NOMO-1 treated with DMSO at 0.1 percent for 48 hours (cell line): ENCODE data around the gene LYRM7.
"Not testable (repeated sequence)": the region's sequence is repeated elsewhere in the genome, so short reads cannot be mapped to it uniquely, and the experiment has no call there.

Experiments
- DNase-seq: peaks from one replicate; lab custom pipeline; 2025; ENCODE audit not compliant: unreplicated experiment; lab: John Stamatoyannopoulos, UW

LYRM7 gene

DNA sequence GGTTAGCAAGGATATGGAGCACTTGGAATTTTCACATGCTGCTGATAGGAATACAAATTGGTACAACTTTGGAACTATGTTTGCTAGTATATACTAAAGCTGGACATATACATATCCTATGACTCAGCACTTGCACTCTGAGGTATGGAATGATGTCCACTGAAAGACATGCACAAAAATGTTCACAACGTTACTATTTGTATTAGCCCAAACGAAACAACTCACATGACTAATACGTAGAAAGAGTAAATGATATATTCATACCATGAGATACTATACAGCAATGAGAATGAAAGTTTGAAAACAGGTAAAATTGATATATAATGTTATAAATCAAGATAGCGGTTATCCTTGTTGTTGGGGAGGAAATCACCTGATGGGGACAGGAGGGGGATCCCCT is 47.6 kb downstream of the LYRM7 start:
- no peak for DNase-seq

DNA sequence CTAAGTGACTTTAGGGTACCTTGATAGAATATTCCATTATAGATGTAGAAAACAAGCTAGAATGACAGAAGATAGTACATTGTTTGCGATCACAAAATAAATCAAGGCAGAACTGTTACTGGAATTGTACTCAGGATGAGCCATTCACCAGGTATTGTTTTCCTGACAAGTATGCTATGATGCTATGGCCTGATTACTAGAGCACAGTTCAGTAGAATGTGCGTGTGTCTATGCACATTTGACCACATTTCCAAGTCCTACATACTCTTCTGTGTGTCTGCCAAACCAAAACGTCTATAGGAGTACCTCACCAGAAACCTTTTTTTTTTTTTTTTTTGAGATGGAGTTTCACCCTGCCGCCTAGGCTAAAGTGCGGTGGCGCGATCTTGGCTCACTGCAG is 49.8 kb downstream of the LYRM7 start:
- DNase-seq: no peak

DNA sequence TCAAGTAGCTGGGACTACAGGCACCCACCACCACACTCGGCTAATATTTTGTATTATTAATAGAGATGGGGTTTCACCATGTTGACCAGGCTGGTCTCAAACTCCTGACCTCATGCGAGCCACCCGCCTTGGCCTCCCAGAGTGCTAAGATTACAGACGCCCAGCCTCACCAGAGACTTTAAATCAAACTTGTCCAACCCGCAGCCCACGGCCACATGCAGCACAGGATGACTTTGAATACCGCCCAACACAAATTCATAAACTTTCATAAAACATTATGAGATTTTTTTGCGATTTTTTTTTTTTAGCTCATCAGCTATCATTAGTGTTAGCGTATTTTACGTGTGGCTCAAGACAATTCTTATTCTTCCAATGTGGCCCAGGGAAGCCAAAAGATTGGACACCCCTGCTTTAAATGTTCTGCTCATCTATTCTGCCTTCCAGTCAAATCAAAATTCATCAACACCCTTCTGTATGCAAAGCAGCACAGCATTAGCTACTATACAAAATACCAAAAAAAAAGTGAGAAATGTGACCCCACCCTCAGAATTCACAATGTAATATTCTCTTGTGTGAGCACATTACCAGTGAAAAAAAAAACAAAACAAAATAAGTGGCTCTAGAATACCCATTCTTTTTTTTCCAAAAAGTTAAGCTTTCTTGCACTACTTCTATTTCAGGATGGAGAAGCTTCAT is 50.4 kb downstream of the LYRM7 start:
- no peak for DNase-seq

DNA sequence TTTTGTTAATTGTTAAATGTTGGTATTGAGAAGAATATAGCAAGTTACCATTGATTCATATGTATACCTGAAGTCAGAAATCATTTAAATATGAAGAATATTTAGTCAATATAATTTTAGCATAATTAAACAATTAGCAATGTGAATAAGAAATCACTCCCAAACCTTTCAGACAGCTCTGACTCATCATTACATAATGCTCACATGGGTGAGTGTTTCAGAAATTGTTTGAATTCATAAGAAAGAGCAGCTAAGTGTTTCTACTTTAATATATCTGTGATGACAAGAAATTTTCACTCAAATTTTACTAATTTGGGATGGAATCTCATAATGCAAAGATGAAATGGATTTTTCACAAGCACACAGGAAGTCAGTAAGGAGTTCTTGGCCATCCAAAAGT is 51.1 kb downstream of the LYRM7 start:
- DNase-seq: peak; percentile 44

DNA sequence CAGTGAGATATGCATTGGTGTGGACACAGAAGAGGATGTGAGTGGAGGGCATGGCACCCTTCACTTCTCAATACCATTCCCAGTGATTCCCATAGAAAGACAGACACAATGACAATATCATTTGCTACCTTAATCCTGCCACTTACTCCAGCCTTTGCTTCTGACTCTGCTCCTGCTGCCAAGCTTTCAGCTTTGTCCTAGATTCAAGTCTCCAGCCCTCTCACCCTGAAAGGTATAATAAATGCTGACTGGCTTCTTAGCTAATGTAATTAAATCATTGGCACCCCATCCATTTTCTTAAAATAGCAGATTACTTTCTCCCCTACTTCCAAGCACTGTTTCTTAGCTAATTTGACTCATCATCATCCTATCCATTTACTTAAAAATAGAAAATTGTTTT is 52.0 kb downstream of the LYRM7 start:
- DNase-seq: no peak

DNA sequence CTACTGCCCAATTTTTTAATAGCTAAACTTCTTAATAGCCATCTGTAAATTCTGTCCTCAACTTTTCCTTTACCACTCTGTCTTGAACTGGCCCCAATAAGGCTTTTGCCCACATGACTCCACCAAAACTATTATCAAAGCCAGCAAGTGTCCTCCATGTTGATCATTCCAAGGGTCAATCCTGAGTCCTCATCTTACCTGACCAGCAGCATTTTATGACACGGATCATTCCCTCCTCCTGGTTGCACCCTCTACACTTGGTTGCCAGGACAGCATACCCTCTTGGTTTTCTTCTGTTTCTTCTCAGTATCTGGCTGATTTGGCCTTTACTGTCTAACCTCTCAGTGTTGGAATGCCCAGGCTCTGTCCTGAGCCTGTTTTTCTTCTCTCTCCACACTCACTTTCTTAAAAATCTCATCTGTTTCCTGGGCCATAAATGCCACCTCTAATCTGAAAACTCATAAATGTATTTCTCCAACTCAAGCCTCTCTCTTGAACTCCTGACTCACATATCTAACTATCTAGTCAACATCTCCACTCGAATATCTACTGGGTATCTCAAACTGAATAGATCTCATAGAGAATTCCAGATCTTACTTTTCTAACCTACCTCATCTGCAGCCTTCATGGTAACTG is 53.1 kb downstream of the LYRM7 start:
- no peak for DNase-seq

DNA sequence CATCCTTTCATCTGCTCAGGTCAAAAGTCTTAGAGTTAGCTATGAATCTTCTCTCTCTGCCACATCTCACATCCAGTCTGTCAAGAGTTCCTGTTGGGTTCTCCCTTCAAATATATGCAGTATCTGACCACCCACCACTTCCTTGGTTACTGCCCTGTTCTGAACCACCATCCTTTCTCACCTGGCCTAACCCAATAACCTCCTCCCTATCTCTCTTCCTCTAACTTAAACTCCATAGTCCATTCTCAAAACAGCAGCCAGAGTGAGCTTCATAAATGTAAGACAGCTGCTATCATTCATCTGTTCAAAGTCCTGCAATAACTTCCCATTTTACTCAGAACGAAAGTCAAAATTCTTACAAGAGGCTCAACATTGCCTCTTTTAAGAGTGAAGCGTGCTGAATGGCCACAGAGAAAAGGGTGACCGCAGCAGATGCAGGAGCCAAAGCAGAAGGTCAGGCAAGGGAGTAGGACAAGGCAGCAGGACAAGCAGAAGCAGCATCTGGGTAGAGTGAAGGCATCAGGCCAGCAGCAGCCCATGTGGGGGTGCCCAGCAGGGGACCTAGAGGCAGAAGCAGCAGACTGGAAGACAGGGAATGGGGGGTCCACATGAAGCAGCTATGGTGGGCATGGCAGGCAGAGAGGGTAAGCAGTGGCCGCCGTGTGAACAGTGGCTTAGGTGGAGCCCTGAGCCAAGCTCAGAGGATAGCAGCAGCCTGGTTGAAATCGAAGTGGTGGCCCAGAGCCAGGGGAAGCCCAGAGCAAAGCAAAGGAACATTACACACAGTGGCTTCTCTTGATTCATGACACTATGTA is 53.9 kb downstream of the LYRM7 start:
- DNase-seq: peak; percentile 97

DNA sequence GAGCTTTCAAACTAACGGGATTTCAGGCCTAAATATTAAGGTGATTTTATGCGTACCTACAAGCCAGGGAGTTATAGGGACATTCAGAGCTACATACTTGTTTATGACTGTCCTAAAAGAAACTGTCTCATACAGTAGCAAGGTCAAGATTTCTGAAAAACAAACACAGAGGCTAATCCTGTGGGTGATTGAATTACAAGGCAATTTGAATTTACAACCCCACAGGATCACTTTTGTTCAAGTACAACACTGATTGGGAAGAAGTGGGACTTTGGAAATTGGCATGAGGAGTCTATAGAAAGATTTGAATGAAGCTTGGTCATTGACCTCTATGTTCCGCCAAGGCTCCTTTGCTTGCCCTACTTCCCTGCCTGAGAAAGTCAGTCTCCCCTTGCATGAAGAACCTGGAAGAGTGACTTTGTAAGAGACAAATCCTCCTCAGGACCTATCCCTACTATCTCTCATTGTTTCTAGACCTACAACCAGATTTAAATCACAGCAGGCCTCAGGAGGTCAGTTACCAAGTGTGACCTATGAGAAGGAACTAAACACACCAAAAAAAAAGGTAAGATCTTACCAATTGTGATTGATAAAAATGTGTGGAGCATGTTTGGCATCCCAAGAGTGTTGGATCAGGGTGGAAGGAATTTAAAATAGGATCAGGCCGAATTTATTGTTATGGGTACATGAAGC is 54.7 kb downstream of the LYRM7 start:
- no peak for DNase-seq

DNA sequence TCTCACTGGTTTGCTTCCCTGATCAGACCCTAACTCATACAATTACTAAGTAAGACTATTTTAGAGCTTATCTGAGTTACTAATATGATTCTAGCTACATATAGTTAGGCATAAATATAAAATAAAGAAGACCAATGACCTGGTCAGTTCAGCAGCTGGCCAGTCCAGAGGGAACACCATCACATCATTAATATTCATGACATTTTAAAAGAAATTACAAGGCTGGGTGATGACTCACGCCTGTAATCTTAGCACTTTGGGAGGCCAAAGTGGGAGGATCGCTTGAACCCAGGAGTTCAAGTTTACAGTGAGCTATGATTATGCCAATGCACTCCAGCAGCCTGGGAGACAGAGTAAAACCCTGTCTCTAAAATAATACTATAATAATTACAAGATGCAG is 56.2 kb downstream of the LYRM7 start:
- no peak for DNase-seq

DNA sequence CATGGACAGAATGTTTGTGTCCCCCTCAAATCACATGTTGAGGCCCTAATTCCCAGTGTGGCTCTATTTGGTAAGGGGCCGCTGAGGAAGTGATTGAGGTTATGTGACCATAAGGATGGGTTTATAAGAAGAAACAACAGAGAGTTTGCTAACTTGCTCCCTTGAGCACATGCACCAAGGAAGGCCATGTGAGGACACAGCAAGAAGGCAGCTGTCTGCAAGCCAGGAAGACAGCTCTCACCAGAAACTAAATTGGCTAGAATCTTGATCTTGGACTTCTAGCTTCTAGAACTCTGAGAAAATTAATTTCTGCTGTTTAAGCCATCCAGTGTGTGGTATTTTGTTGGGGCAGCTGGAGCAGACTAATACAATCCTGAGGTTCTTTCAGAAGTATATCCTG is 57.9 kb downstream of the LYRM7 start:
- no peak for DNase-seq

DNA sequence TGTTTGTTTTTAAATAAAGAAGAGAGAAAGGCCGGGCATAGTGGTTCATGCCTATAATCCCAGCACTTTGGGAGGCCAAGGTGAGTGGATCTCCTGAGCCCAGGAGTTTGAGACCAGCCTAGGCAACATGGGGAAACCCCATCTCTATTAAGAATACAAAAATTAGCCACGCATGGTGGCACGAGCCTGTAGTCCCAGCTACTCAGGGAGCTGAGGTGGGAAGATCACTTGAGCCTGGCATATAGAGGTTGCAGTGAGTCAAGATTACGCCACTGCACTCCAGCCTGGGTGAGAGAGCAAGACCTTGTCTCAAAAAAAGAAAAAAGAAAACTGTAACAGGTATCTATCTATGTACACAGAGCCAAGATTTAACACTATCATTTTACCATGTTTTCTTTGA is 58.9 kb downstream of the LYRM7 start:
- DNase-seq: no peak

DNA sequence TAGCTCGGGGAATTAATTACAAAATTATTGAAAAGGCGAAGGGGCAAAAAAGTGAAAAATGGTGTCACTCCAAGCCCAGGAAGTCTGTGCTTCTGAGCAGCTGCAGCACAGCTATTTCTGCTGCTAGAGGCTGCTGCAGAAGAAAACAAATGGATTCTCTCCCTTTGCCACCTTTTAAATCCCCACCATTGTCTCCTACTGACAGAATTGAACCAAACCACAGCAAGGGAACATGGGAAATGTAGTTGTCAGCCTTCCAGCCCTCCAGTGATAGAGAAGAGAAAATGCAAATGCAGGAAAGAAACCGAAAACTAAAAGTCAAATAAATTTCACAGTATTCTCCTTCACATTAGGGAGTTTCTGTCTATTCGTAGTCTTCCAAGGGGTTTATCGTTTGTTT is 59.7 kb downstream of the LYRM7 start:
- peak; percentile 59 for DNase-seq

DNA sequence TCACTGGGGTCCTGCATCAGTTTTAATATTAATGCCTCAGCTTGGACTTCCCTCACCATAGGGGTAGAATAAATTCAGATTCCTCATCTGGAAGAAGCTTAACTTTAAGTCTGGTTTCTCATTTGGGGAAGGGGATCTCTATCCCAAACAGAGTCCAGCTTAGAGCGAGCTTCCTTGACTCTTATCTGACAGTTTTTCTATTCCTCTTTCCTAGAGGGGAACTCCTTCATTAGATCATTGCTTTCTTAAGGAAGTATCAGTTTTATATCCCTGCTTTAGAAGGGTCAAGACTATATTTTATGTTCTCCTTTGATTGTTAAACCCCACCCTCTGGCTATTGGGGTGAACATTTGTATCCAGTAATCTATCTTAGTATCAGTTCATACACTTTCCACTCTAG is 68.9 kb downstream of the LYRM7 start:
- no peak for DNase-seq

DNA sequence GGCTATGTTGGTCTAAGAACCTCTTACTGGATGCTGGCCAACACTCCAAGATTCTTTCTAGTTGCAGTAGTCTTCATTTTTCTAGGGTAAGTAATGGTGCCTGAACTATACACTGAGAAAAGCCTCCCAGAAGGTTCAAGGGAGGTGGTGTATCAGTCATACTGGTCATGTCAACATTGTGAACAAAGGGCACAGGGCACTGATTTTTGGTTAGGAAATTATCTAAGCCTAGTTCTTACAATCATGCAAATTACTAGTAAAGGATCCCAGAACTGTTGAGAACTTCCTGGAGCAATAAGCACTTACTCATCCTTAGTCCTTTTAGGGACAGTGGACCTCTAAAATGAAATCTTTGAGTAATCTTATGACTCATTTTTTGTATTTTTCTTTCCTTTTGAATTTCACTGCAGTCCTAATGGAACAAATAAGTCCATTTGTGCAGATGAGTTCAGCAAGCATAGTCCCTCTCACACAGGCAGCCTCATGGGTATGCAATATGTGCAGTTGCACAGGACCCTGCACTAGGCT is 72.0 kb downstream of the LYRM7 start:
- no peak for DNase-seq

DNA sequence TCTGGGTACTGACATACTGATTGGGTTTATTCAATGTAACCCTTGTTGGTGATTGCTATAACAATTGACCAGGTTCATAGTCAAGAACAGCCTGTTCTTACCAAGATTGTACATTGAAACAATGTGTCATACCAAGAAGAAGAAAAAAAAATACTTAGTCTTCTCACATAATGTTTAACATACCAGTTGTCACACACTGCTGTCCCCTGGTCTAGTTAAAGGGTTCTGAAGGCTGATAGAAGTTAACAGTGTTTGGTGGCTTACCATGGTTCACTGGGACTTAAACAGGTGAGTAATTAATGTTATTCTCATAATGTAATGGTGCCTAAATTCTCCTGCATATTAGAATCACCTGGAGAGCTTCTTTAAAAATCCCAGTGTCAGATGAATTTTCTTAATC is 74.6 kb downstream of the LYRM7 start:
- no peak for DNase-seq

DNA sequence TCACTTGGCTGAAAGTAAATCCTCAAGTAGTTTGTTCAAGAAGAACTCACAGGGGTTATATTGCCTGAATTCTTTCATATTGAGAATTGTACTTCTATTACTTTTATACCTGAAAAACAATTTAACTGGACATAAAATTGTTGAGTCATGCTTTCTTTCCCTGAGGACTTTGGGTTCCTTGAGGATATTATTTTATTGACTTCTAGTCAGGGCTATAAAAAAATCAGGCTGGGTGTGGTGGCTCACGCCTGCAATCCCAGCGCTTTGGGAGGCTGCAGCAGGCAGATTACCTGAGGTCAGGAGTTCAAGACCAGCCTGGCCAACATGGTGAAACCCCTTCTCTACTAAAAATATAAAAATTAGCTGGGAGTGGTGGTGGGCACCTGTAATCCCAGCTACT is 75.2 kb downstream of the LYRM7 start:
- no peak for DNase-seq

DNA sequence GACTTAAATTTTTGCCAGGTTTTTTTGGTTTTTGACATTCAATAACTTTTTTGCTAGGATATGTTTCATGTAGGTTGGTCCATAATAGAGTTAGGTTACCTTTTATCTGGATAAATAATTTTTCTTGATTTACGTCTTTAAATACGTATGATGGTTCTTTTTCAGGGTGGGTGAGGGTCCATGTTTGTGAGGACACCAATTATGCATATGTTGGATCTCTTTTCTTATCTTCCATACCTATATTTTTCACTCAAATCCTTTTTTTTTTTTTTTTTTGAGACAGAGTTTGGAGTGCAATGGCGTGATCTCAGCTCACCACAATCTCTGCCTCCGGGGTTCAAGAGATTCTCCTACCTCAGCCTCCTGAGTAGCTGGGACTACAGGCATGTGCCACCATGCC is 75.8 kb downstream of the LYRM7 start:
- no peak for DNase-seq

DNA sequence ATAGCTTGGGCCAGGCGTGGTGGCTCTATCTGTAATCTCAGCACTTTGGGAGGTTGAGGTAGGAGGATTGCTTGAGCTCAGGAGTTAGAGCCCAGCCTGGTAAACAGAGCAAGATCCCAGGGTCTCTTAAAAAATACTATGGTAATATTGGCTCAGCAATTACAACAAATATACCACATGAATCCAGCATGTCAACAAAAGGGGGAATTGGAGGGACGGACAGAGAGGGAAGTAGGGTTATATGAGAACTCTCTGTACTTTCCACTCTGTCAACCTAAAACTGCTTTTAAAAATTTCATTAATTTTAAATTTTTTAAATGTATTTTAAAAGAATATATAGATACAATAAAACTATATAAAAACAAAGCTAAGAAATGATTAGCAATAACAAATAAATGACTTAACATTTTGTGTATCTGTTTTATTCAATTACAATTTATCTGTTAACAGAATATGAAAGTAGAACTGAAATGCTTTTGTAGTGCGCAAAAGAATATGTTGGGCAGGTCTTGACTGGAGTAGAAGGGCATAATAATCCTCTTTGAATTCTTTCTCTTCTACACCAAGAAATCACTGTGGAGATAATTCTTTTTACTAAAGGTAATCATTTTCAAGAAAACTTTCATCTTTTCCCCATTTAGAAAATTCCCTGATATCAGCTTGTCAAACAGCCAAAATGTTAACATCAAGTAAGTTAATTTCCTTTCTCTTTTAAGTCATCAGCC is 80.2 kb downstream of the LYRM7 start:
- DNase-seq: no peak

DNA sequence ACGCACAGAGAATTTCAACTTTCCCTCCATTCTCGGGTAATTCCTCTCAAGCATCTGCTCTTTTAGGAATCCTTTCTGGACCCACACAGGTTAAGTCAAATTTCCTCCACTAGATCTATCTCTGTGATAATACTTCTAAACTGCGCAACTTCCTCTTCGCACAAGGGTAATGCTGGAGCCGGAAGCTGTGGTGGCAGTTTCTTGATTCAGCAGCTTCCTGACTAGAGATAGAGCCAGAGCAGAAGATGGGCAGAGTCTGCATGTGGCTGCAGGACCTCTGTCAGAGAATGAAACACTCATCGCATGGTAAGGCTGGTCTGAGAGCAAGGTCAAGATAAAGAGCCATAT is 82.1 kb downstream of the LYRM7 start:
- peak; percentile 98 for DNase-seq

DNA sequence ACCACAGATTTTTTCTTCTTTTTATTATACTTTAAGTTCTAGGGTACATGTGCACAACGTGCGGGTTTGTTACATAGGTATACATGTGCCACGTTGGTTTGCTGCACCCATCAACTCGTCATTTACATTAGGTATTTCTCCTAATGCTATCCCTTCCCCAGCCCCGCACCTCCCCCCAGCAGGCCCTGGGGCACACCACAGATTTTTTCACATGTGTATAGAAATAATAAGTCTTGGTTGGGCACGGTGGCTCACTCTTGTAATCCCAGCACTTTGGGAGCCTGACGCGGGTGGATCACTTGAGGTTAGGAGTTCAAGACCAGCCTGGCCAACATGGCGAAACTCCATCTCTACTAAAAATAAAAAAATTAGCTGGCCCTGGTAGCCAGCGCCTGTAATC is 83.3 kb downstream of the LYRM7 start:
- DNase-seq: not testable (repeated sequence)

DNA sequence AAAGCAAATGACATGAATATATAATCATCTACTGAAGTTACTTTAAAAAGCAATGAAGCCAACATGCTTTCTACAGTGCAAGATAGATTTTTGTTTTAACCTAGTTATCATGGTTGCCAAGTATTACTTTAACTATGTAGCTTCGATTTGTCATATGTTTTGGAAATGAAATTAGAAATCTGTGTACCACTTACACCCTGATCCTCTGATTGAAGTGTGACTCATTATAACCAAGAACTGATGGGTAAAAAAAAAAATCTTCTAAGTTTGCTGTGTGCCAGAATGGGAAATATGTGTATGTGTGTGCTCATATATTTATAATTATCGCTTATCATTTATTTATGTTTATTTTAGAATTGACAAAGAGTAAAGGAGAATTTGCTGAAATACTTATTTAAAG is 84.0 kb downstream of the LYRM7 start:
- no peak for DNase-seq
